ENCODE measurements around the gene TCOF1. TPM values are rescaled to one million over a fixed set of nuclear protein-coding genes. Genes with fewer than 3 reads are reported as not detected.

The TCOF1 gene
- total and polyA plus RNA-seq, 11 donors, result 11.9 to 29.9 (median 16.0) TPM

- H3K4me3 ChIP-seq, result no peak overlapping the region
- H3K27me3 ChIP-seq, result no peaks in the 10 kb centered on the region
- no peak overlapping the region for H3K27ac ChIP-seq
- no peaks in the 10 kb centered on the region for H3K9me3 ChIP-seq
- no peaks in the 10 kb centered on the region for H3K36me3 ChIP-seq
- H3K4me1 ChIP-seq, result no peaks in the 10 kb centered on the region
- DNase-seq (no peak), ATAC-seq (no peak)
- WGBS, 4 donors, result 83 to 89% (median 86%) methylated on average over 3 of the region's 3 CpGs
- TF ChIP-seq, protein P1, sequence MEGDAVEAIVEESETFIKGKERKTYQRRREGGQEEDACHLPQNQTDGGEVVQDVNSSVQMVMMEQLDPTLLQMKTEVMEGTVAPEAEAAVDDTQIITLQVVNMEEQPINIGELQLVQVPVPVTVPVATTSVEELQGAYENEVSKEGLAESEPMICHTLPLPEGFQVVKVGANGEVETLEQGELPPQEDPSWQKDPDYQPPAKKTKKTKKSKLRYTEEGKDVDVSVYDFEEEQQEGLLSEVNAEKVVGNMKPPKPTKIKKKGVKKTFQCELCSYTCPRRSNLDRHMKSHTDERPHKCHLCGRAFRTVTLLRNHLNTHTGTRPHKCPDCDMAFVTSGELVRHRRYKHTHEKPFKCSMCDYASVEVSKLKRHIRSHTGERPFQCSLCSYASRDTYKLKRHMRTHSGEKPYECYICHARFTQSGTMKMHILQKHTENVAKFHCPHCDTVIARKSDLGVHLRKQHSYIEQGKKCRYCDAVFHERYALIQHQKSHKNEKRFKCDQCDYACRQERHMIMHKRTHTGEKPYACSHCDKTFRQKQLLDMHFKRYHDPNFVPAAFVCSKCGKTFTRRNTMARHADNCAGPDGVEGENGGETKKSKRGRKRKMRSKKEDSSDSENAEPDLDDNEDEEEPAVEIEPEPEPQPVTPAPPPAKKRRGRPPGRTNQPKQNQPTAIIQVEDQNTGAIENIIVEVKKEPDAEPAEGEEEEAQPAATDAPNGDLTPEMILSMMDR (IDR thresholded peaks at IDR 0.05), result no peak
- TF ChIP-seq POLR2A (IDR thresholded peaks at IDR 0.05), result no peak
- intact Hi-C loops (cut with DNase I), result no loop called here
Measured at GRCh38 chr5:150327139-150327538, 30.4 kb upstream of the TCOF1 start.

DNA sequence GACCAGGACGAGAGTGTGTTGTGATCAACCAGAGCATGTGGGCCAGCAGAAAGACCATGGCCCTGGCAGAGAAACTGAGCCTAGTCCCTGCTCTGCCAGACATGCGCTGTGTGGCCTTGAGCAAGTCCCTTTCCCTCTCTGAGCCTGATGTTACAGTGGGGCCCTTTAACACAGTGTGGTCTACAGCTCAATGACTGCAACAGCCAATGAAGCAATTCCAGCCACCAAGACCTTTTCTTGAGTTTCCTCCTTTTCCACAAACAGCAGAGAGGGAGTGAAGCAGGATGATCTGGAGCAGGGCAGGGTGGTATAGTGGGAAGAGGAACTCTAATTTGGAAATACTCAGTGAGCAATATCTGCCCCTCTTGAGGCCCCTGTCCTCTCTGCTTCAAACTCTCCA, 29.0 kb upstream of the TCOF1 start:
- ATAC-seq (no peak), DNase-seq (no peak)
- H3K27me3 ChIP-seq, result no peaks in the 10 kb centered on the region
- WGBS, 4 donors, result 92 to 96% (median 95%) methylated on average over 2 of the region's 2 CpGs
- no peak for TF ChIP-seq POLR2A (IDR thresholded peaks at IDR 0.05)
- TF ChIP-seq, protein P1 (IDR thresholded peaks at IDR 0.05), result no peak
- intact Hi-C loops (cut with DNase I), result no loop called here
- no peaks in the 10 kb centered on the region for H3K4me1 ChIP-seq
- no peaks in the 10 kb centered on the region for H3K36me3 ChIP-seq
- H3K27ac ChIP-seq, result no peak overlapping the region
- H3K4me3 ChIP-seq, result no peak overlapping the region
- no peaks in the 10 kb centered on the region for H3K9me3 ChIP-seq

DNA sequence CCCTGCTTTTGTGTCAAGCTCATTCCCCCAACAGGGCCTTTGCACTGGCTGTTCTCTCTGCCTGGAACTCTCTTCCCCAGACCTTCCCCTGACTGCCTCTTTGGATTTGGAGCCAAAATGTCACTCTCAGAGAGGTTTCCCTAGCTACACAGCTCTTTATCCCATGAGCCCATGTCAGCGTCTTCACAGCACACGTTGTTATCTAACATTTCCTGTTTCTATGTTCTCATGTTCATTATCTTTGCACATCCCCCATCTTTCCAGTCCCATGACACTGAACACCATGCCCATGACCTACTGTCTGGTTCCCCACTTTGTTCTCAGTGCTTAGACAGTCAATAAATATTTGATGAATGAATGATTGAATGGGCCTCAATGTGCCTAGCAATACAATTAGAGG, 28.5 kb upstream of the TCOF1 start:
- DNase-seq, result no peak
- intact Hi-C loops (cut with DNase I), result no loop called here
- Histone ChIP-seq H3K4me3 (no peak overlapping the region), H3K27me3 (no peaks in the 10 kb centered on the region), H3K36me3 (no peaks in the 10 kb centered on the region), H3K4me1 (no peaks in the 10 kb centered on the region), H3K9me3 (no peaks in the 10 kb centered on the region), H3K27ac (no peak overlapping the region)
- TF ChIP-seq, protein P1 (IDR thresholded peaks at IDR 0.05), result no peak
- no peak for TF ChIP-seq POLR2A (IDR thresholded peaks at IDR 0.05)
- peak in 2 of 4 donors; percentile 9 to 38 for ATAC-seq
- 16 to 41% (median 32%) methylated on average over 2 of the region's 2 CpGs for WGBS, 4 donors

DNA sequence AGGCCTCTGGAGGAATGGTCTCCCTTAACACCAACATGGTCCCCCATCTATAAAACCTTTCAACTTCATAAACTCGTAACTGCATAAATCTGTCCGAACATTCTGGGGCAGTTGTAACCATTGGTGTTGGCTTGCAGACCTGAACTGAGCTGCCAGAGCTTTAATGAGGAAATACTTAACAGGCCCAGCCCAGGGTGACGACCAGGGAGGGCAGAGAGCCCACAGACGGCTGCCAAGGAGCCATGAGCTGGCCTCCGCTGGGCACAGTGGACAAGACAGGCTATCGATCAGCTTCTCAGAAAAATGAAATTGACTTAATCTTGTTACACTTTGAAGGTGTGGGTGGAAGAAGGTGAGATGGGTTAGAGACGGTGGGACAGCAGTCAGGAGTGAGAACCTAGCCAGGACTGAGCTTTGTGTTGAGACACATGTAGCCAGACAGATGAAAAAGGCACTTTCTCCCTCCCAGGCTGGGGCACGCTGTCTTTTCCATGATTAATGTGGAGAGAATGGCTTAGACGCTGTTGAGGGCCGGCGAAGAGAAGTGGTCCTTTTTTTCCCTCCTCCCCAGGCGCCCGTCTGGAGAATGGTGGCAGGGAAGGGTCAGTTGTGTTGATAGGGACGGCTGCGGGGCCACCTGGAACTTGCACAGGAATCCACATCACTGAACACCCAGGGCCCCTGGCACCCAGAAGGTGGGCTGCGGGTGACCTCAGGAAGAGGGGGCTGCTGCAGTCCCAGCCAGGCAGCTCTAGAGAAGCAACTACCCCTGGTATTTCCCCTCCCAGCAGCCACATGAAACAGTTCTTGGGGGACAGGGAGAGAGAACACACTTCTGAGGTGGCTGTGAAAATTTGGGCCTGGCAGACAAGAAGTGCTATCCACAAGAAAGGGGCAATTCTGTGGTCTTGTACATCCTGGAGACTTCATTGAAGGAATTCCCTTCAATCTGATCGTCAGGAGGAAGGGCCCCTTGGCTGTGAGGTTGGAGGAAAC, 27.3 kb upstream of the TCOF1 start:
- TF ChIP-seq POLR2A (IDR thresholded peaks at IDR 0.05), result no peak
- TF ChIP-seq, protein P1 (IDR thresholded peaks at IDR 0.05), result no peak
- H3K27me3 ChIP-seq, result no peaks in the 10 kb centered on the region
- no peak for DNase-seq
- no peaks in the 10 kb centered on the region for H3K9me3 ChIP-seq
- intact Hi-C loops (cut with DNase I), result no loop called here
- WGBS, 4 donors, result 81 to 92% (median 87%) methylated on average over 17 of the region's 17 CpGs
- H3K4me1 ChIP-seq, result no peaks in the 10 kb centered on the region
- H3K36me3 ChIP-seq, result no peaks in the 10 kb centered on the region
- no peak overlapping the region for H3K4me3 ChIP-seq
- no peak for ATAC-seq
- no peak overlapping the region for H3K27ac ChIP-seq
